OCI-LY7 (cell line): ENCODE results near the gene GLIPR2. TPM values are rescaled to one million over a fixed set of nuclear protein-coding genes. Genes with fewer than 3 reads are reported as not detected.

Experiments used
- BruUV-seq: library from RNA; stranded (reverse); fragments of 400-500 nt; replicated peaks from 2 replicates; lab custom pipeline; 2021; lab: Mats Ljungman, UMichigan
- CTCF ChIA-PET: fragments of 300-600 bp; sonication (Branson Sonifier 250); formaldehyde crosslinking; loops from one replicate; lab custom pipeline; 2022; ENCODE audit warnings: antibody characterized with exemption; ENCODE audit not compliant: unreplicated experiment; lab: Charles Lee
- POLR2A ChIA-PET: fragments of 300-600 bp; sonication (Branson Sonifier 250); formaldehyde crosslinking; loops from one replicate; lab custom pipeline; 2022; ENCODE audit warnings: antibody characterized with exemption; lab: Charles Lee
- DNase-seq: peaks from one replicate; pipeline ENCODE4 v3.0.0-alpha.2; 2015; ENCODE audit warnings: low spot score
- H2AFZ ChIP-seq: fragments of 200-600 bp; sonication (generic), shearing (Covaris generic); 2 replicates; pipeline ENCODE4 v1.6.1; 2014; ENCODE audit warnings: mild to moderate bottlenecking, antibody characterized with exemption, low read length, moderate library complexity
- H3K27ac ChIP-seq: fragments of 200-600 bp; sonication (generic); 2 replicates; pipeline ENCODE4 v1.5.1; 2014; ENCODE audit warnings: mixed run types, low read depth, mild to moderate bottlenecking, moderate library complexity, low read length, inconsistent platforms; ENCODE audit not compliant: poor library complexity, severe bottlenecking
- H3K36me3 ChIP-seq: fragments of 200-600 bp; sonication (generic); 2 replicates; pipeline ENCODE4 v1.6.1; 2014; ENCODE audit warnings: mild to moderate bottlenecking, antibody characterized with exemption, low read length, moderate library complexity, mixed read lengths; ENCODE audit not compliant: insufficient read depth
- H3K4me1 ChIP-seq: fragments of 200-600 bp; sonication (generic); 2 replicates; pipeline ENCODE4 v1.5.1; 2014; ENCODE audit warnings: mild to moderate bottlenecking, low read length; ENCODE audit not compliant: insufficient read depth, poor library complexity, severe bottlenecking
- H3K4me2 ChIP-seq: fragments of 200-600 bp; sonication (generic); 2 replicates; pipeline ENCODE4 v1.6.1; 2014; ENCODE audit warnings: mild to moderate bottlenecking, low read length
- H3K4me3 ChIP-seq: fragments of 200-600 bp; sonication (generic); 2 replicates; pipeline ENCODE4 v1.5.1; 2014; ENCODE audit warnings: mild to moderate bottlenecking, low read depth, low read length; ENCODE audit not compliant: poor library complexity, severe bottlenecking
- H3K79me2 ChIP-seq: fragments of 200-600 bp; sonication (generic); 2 replicates; pipeline ENCODE4 v1.6.1; 2016; ENCODE audit warnings: low read depth, mild to moderate bottlenecking, low read length, moderate library complexity, mixed read lengths; ENCODE audit not compliant: insufficient read depth
- H3K9me2 ChIP-seq: fragments of 200-600 bp; sonication (generic); 2 replicates; pipeline ENCODE4 v1.6.1; 2016; ENCODE audit warnings: mild to moderate bottlenecking, low read length, mixed read lengths; ENCODE audit not compliant: insufficient read depth
- H3K9me3 ChIP-seq: fragments of 200-600 bp; sonication (generic); 2 replicates; pipeline ENCODE4 v1.6.1; 2014; ENCODE audit warnings: mild to moderate bottlenecking, mixed run types, low read length, mixed read lengths
- H4K20me1 ChIP-seq: fragments of 200-600 bp; sonication (generic); 2 replicates; pipeline ENCODE4 v1.6.1; 2014; ENCODE audit warnings: mild to moderate bottlenecking, antibody characterized with exemption, low read length, moderate library complexity, mixed read lengths; ENCODE audit not compliant: insufficient read depth
- CTCF ChIP-seq: fragments of 200-600 bp; sonication (generic); conservative IDR thresholded peaks from 2 replicates; pipeline ENCODE4 v1.5.1; 2014; ENCODE audit warnings: mild to moderate bottlenecking, antibody characterized with exemption, low read length, moderate library complexity, mixed read lengths
- EZH2phosphoT487 ChIP-seq: fragments of 200-600 bp; sonication (generic); IDR thresholded peaks from 2 replicates; pipeline ENCODE4 v1.6.1; 2018; ENCODE audit warnings: low read depth, borderline replicate concordance, mild to moderate bottlenecking, mixed run types, antibody characterized with exemption, low read length, moderate library complexity, mixed read lengths
- intact Hi-C: fragments of 100-400 bp; cut with micrococcal nuclease; formaldehyde crosslinking; loops from one replicate; pipeline ENCODE4 v1.10.0; 2022; ENCODE audit not compliant: unreplicated experiment
- total RNA-seq, 2 experiments: library from RNA; depleted of rRNA in 1 of 2; stranded (reverse); fragments of >200 nt in 1 of 2; shearing (Covaris generic) in 1 of 2; gene quantifications; 2 replicates each; pipeline ENCODE4 v1.2.3, GENCODE V29; 2014 to 2022

The GLIPR2 gene
- total RNA-seq, 2 experiments from 2014 or later = not detected

DNA sequence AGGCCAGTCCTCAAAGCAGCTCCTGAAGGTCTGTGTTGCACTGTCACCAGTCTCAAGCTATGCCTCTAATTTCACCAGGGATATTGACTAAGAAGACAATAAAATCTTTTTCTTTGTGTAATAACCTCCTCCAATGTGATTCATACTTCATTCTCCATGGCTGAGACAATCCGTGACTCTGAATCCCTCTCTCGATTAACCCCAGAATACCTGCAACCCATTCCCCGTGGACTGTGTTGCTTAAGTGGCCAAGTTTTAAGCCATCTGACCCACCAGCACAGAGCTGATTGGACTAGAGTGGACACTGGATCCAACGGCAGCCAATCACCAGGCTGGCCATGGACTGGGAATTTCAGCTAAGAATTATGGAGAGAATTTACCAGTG, 27.2 kb downstream of the GLIPR2 start:
- no peak for DNase-seq
- Histone ChIP-seq H3K36me3 (no peaks in the 10 kb centered on the region), H3K4me3 (no peak overlapping the region), H3K9me3 (no peaks in the 10 kb centered on the region), H4K20me1 (no peaks in the 10 kb centered on the region), H3K79me2 (no peaks in the 10 kb centered on the region), H3K4me2 (no peak overlapping the region), H3K9me2 (no peaks in the 10 kb centered on the region), H3K4me1 (peaks cover 3% of the 10 kb centered on the region), H3K27ac (no peak overlapping the region), H2AFZ (no peak overlapping the region)
- ChIA-PET CTCF (interaction anchor here (4.1 kb wide), 1 partner anchor 62 kb away, joined by 31 read pairs; no protein-coding TSS in a partner anchor), POLR2A (interaction anchor here (0.6 to 1.5 kb wide), 6 partner anchors 9 to 64 kb away, joined by 3 to 5 read pairs (median 4); partner anchors contain the start of gene CLTA)
- BruUV-seq = no TSS peak
- no peak for TF ChIP-seq CTCF
- TF ChIP-seq EZH2phosphoT487 = no peak
- intact Hi-C loops = loop anchor here (10.0 kb wide), 1 partner anchor 129 kb away; the partner anchor contains the start of gene RECK

GRCh38 chr9:36164372-36164771, 27.8 kb downstream of the GLIPR2 start:
- Histone ChIP-seq H2AFZ (no peak overlapping the region), H3K36me3 (no peaks in the 10 kb centered on the region), H3K9me3 (no peaks in the 10 kb centered on the region), H3K4me1 (peaks cover 3% of the 10 kb centered on the region), H3K27ac (no peak overlapping the region), H3K4me3 (no peak overlapping the region), H3K9me2 (no peaks in the 10 kb centered on the region), H4K20me1 (no peaks in the 10 kb centered on the region), H3K79me2 (no peaks in the 10 kb centered on the region), H3K4me2 (no peak overlapping the region)
- intact Hi-C loops = loop anchor here (10.0 kb wide), 1 partner anchor 130 kb away; the partner anchor contains the start of gene RECK
- BruUV-seq = no TSS peak
- TF ChIP-seq EZH2phosphoT487 (no peak), CTCF (no peak)
- DNase-seq = no peak
- ChIA-PET POLR2A (interaction anchor here (0.7 to 1.5 kb wide), 7 partner anchors 10 to 64 kb away, joined by 3 to 5 read pairs (median 3); no protein-coding TSS in a partner anchor), CTCF (interaction anchor here (4.1 kb wide), 1 partner anchor 62 kb away, joined by 31 read pairs; no protein-coding TSS in a partner anchor)

DNA sequence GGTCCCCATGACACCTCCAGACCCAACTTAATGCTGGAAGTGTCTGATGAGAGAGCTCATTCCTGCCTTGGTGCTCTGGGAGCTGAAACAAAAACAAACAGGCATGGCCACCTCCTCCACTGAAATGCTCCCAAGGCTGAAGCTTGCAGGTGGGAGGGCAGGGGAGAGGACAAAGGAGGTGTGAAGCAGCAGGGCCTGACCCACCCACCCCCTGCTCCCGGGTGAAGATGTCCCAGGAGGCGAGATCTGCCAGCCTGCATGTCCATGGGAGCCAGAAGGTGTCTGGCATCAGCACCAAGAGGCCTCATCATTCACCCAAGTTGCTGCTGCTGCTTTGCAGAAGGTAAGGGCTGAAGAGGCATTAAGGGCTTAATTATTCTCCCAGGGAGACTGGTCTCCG, 28.5 kb downstream of the GLIPR2 start:
- POLR2A ChIA-PET = interaction anchor here (1.1 to 1.3 kb wide), 3 partner anchors 11 to 62 kb away, joined by 3 read pairs; no protein-coding TSS in a partner anchor
- DNase-seq = no peak
- Histone ChIP-seq H3K79me2 (no peaks in the 10 kb centered on the region), H3K9me2 (no peaks in the 10 kb centered on the region), H3K27ac (no peak overlapping the region), H3K4me3 (no peak overlapping the region), H4K20me1 (no peaks in the 10 kb centered on the region), H3K4me1 (peaks cover 3% of the 10 kb centered on the region), H3K4me2 (no peak overlapping the region), H3K36me3 (no peaks in the 10 kb centered on the region), H2AFZ (no peak overlapping the region), H3K9me3 (no peaks in the 10 kb centered on the region)
- CTCF ChIA-PET = interaction anchor here (4.1 kb wide), 1 partner anchor 63 kb away, joined by 31 read pairs; no protein-coding TSS in a partner anchor
- BruUV-seq = no TSS peak
- TF ChIP-seq CTCF (no peak), EZH2phosphoT487 (no peak)
- intact Hi-C loops = loop anchor here (10.0 kb wide), 1 partner anchor 130 kb away; the partner anchor contains the start of gene RECK
